HL-60/S4 (cell line): Measurements from ENCODE around the gene C3orf38.
"Not testable (repeated sequence)": the region's sequence is repeated elsewhere in the genome, so short reads cannot be mapped to it uniquely, and the experiment has no call there.

ENCODE experiments used
- in situ Hi-C: fragments of 300-500 bp; cut with MboI; formaldehyde crosslinking; loops from 2 replicates; pipeline ENCODE4 v1.14.3; 2022; ENCODE audit warnings: low sequenced_read_pairs

The C3orf38 gene

DNA sequence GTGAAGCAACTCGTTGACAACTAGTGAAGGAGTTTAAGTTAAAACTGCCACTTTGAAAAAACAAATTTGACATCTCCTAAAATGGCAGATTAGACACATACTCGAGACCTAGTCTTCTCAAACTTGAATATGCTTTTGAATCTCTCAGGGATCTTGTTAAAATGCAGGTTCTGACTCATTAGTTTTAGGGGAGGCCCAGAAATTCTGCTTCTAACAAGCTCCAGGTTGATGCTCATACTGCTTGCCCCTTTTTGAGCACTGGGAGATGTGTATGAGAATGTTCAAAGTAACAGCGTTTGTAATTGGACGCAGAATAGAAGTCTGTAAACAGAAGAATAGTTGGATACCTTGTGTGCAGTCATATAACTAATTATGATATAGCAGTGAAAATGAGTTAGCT is 1.6 kb downstream of the C3orf38 start:
- in situ Hi-C loops = no loop called here

DNA sequence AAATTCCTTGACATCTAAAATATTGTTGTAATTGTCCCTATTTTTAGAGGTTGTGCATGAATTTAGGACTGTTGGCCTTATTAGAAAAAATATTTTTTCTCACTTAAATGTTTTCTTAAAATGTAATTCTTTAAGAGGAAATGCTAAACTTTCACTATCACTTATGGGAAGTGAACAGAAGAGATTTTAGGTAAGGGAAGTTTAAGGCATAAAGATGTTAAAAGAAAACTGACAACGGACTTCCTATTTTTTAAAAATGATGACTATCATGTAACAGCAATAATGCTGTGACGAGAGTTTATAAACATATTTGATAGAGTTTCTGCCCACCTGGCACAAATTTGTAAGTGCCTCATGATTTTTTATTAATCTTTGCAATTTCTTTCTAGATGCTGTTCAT is 3.1 kb downstream of the C3orf38 start:
- in situ Hi-C loops = no loop called here

DNA sequence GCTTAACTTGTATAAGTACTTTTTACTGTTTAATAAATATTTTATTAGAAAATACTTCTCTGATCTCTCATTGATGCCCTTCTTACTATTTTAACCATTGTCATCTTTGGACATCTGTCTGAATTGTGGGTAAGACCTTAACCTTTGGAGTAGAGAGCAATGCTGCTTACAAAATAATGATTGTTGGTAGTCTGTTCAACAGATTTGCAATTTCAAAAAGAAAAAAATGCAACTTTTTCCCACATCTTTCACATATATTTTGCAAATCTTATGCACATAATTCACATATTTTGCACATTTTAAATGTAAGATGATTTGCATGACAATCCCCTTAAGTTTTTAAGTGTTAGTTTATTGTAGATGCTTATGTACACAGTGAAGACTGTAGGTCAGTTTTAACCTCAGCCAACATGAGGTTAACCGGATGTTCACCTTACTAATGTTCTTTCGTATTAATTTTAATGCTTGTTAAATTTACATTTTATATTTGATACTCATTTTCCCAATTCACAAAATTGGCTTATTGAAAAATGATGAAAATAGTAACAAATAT is 16.7 kb downstream of the C3orf38 start:
- in situ Hi-C loops = no loop called here

DNA sequence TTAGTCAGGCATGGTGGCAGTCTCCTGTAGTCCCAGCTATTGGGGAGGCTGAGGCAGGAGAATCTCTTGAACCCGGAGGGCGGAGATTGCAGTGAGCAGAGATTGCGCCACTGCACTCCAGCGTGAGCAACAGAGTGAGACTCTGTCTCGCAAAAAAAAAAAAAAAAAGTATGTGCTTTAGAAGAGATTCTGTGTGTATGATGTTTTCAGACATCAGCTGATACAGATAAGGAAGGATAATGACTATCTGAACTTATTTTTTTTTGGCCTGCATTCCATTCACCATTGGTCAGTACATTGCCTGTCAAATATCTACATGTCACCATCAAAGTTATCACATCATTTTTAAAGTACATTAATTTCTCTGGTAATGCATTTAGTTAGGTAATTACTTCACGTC is 17.4 kb downstream of the C3orf38 start:
- in situ Hi-C loops = no loop called here

DNA sequence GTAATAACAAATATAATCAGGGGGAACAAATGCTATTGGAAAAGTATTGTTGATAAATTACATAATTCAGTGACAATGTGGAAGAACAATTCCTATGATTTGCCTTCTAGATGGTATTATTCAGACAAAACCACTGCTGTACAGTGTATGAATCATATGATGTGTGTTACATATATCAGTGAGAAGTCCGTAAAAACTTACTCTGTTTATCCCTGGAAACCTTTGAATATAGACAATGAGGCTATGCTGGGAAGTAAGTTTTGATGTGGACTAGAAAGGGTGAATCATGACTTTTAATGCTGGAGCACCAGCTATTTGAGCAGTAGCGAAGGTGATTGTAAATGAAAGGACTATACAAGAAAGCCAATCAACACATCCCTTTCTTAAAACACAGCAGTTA is 17.9 kb downstream of the C3orf38 start:
- in situ Hi-C loops = no loop called here

- in situ Hi-C loops = no loop called here
Observed at GRCh38 chr3:88168171-88168570, 18.4 kb downstream of the C3orf38 start.

- in situ Hi-C loops = no loop called here
Observed at GRCh38 chr3:88180398-88180999, 30.7 kb downstream of the C3orf38 start.

DNA sequence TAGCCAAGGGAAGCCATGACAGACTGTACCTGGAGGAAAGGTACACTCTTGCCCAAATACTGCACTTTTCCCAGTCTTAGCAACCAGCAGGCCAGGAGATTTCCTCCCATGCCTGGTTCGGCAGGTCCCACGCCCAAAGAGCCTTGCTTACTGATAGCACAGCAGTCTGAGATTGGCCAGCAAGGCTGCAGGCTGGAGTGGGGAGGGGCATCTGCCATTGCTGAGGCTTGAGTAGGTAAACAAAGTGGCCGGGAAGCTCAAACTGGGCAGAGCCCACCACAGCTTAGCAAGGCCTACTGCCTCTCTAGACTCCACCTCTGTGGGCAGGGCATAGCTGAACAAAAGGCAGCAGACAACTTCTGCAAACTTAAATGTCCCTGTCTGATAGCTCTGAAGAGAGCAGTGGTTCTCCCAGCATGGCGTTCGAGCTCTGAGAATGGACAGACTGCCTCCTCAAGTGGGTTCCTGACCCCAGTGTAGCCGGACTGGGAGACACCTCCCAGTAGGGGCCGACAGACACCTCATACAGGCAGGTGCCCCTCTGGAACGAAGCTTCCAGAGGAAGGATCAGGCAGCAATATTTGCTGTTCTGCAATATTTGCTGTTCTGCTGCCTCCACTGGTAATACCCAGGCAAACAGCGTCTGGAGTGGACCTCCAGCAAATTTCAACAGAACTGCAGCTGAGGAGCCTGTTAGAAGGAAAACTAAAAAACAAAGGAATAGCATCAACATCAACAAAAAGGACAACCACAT is 32.6 kb downstream of the C3orf38 start:
- in situ Hi-C loops = not testable (repeated sequence)

DNA sequence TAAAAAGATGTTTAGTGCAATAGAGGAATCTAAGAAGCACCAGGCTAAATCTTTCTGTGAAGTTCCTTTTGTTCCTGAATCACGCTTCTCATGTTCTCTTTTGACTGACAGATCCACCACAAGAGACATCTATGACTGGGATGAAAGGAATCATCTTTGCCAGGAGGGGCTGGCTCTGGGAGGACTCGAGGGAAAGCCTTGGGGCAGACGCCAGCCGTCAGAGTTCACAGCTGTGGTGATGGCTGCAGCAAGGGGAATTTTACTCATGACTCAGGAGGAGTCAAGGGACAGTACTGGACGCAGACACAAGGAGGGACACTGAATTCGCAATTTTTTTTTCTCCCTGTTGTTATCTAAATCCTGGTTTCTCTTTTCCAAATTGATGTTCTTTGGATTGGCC is 38.7 kb downstream of the C3orf38 start:
- in situ Hi-C loops = no loop called here

GRCh38 chr3:88189361-88189810 is 39.6 kb downstream of the C3orf38 start:
- in situ Hi-C loops = no loop called here

GRCh38 chr3:88191872-88192409 is 42.2 kb downstream of the C3orf38 start:
- in situ Hi-C loops = no loop called here

GRCh38 chr3:88192631-88193030 is 42.9 kb downstream of the C3orf38 start:
- in situ Hi-C loops = no loop called here

- in situ Hi-C loops = no loop called here
Observed at GRCh38 chr3:88195951-88196434, 46.2 kb downstream of the C3orf38 start.

DNA sequence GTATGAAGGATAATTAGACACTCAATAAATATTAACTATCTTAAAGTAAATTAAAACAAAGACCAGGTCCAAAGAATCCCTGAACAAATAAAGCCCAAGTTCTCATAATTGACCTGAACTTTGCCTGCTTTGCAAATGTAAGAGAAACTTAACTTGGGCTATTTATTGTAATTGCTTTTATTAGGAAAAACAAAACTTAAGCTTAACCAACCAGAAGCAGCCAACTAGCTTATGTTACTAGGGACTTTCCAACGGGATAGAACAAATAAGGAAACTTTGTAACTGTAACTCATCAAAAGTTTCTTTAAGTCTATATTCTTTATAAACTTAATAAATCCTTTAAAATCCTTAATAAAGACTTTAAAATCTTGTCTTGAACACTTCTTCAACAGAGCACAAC is 48.4 kb downstream of the C3orf38 start:
- in situ Hi-C loops = no loop called here

GRCh38 chr3:88203642-88204055 is 53.9 kb downstream of the C3orf38 start:
- in situ Hi-C loops = loop anchor here (25.0 kb wide), 2 partner anchors 909 to 1984 kb away; partner anchors contain the start of gene EPHA3
